ENCODE data around the gene MRPL23. TPM values are rescaled to one million over a fixed set of nuclear protein-coding genes. Genes with fewer than 3 reads are reported as not detected.

The MRPL23 gene
- total RNA-seq, 4 donors from 2014 or later: 36.7 to 196 (median 101) TPM

DNA sequence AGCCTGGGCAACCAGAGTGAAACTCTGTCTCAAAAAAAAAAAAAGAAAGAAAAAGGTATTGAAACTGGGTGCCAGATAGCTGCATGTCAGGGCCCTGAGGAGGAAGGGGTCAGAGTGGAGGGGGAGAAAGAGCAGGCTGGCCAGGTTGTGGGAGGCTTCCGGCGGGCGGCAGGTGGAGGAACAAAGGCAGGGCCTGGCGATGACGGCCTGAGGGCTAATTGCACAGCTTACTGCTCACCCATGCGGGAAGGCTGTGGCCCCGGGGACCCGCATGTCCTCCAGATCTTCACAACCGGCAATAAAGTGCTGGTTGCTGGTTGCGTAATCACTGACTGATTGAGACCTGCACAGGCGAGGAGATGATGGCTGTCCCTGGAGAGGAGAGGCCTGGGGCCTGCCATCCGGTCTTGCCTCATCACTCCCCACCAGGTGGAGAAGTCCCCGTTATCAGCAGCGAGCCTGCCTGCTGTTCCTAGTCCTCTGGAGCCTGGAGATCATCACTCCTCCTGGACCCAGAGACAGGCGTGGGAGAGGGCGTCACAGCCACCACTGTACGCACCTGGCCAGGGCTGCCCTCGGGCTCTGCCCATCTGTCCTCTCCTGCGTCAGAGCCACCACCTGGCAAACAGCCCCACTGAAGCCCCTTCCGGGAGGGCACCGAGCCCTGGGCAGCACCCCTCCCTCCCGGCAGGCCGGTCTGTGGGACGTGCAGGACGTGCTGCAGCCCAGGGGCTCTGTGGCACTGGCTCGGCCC lies 31.8 kb downstream of the MRPL23 start:
- no peak overlapping the region for H3K4me3 ChIP-seq
- TF ChIP-seq, protein P1, sequence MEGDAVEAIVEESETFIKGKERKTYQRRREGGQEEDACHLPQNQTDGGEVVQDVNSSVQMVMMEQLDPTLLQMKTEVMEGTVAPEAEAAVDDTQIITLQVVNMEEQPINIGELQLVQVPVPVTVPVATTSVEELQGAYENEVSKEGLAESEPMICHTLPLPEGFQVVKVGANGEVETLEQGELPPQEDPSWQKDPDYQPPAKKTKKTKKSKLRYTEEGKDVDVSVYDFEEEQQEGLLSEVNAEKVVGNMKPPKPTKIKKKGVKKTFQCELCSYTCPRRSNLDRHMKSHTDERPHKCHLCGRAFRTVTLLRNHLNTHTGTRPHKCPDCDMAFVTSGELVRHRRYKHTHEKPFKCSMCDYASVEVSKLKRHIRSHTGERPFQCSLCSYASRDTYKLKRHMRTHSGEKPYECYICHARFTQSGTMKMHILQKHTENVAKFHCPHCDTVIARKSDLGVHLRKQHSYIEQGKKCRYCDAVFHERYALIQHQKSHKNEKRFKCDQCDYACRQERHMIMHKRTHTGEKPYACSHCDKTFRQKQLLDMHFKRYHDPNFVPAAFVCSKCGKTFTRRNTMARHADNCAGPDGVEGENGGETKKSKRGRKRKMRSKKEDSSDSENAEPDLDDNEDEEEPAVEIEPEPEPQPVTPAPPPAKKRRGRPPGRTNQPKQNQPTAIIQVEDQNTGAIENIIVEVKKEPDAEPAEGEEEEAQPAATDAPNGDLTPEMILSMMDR (IDR thresholded peaks at IDR 0.05): no peak
- TF ChIP-seq POLR2A (IDR thresholded peaks at IDR 0.05): no peak
- no peaks in the 10 kb centered on the region for H3K36me3 ChIP-seq
- no peaks in the 10 kb centered on the region for H3K27me3 ChIP-seq
- no peak for DNase-seq
- no peaks in the 10 kb centered on the region for H3K9me3 ChIP-seq
- no peaks in the 10 kb centered on the region for H3K4me1 ChIP-seq
- no peak overlapping the region for H3K27ac ChIP-seq
- intact Hi-C loops (cut with DNase I; ENCODE audit: low total_unique reads): no loop called here

DNA sequence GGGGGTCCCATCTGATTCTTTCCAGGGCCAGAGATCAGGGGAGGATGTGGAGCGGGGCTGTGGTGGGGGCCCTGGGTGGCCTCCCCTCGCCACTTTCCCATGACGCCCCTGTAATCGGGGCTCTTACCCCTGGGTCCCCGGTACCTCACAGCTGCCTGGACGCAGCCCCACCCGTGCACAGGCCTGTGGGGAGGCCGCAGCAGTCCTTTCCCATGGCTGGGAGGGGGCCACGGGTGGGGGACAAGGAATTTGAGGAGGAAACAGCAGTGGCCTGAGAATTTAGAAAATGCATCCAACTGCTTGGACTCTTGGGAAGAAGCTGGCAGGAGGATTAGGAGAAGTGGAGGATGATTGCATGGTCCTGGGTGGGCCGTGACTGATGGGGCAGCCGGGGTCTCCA lies 32.5 kb downstream of the MRPL23 start:
- no peaks in the 10 kb centered on the region for H3K9me3 ChIP-seq
- no peak overlapping the region for H3K27ac ChIP-seq
- no peaks in the 10 kb centered on the region for H3K4me1 ChIP-seq
- no peak for TF ChIP-seq POLR2A (IDR thresholded peaks at IDR 0.05)
- TF ChIP-seq, protein P1 (IDR thresholded peaks at IDR 0.05): no peak
- H3K4me3 ChIP-seq: no peak overlapping the region
- no peaks in the 10 kb centered on the region for H3K36me3 ChIP-seq
- H3K27me3 ChIP-seq: no peaks in the 10 kb centered on the region
- DNase-seq: no peak
- intact Hi-C loops (cut with DNase I; ENCODE audit: low total_unique reads): no loop called here

DNA sequence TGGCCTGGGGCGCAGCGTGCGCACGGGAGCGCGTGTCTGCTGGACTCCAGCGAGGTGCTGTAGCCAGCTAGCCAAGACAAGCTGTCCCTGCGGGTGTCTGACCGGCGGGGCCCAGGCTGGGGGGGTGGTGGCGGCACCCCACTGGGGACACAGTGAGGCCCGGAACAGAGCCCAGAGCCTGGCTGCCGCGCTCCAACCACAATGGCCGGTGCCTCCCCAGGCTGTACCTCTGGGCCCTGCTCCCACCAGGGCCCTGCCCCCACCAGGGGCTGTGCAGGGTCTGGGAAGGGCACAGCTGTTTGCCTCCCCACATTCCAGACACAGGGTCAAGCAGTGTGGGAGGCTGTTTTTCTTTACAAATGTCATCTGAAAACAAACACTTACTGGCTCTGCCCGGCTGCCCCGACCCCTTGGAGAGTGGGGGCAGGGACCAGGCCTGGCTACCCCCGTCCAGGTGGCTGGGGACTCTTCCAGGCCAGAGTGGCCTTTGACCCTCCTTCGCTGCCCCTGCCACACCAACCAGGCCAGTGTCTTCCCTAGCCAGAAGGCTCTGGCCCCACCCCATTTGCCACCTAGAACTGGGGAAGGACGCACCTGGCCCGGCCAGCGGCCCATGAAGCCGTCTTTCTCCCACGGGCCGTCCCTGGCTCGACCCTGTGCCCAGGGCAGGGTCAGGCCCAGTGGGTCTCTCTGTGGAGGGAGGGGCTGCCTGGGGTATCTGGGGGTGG lies 35.9 kb downstream of the MRPL23 start:
- Histone ChIP-seq H3K27me3 (no peaks in the 10 kb centered on the region), H3K4me3 (no peak overlapping the region), H3K27ac (no peak overlapping the region), H3K9me3 (no peaks in the 10 kb centered on the region), H3K36me3 (no peaks in the 10 kb centered on the region), H3K4me1 (no peaks in the 10 kb centered on the region)
- no peak for TF ChIP-seq POLR2A (IDR thresholded peaks at IDR 0.05)
- TF ChIP-seq, protein P1 (IDR thresholded peaks at IDR 0.05): no peak
- intact Hi-C loops (cut with DNase I; ENCODE audit: low total_unique reads): no loop called here
- DNase-seq: no peak

DNA sequence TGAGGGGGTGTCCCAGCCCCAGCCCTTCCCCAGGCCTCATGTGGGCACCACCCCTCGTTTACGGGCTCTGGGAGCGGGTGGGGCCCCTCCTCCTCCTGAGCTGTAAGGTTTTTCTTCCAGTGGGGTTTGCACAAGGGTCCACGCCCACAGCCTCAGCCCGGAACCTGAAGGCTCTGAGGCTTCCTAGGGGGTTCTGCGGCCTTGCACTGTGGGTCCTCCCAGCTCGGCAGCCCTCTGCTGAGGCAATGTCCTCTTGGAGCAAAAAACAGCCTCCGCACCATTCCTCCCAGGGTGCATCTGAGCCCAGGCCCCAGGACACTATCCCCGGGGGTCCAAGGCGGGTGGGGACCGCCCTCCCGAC lies 36.4 kb downstream of the MRPL23 start:
- no peak overlapping the region for H3K4me3 ChIP-seq
- H3K36me3 ChIP-seq: no peaks in the 10 kb centered on the region
- no peaks in the 10 kb centered on the region for H3K27me3 ChIP-seq
- TF ChIP-seq POLR2A (IDR thresholded peaks at IDR 0.05): no peak
- TF ChIP-seq, protein P1 (IDR thresholded peaks at IDR 0.05): no peak
- intact Hi-C loops (cut with DNase I; ENCODE audit: low total_unique reads): no loop called here
- H3K27ac ChIP-seq: no peak overlapping the region
- no peaks in the 10 kb centered on the region for H3K9me3 ChIP-seq
- no peaks in the 10 kb centered on the region for H3K4me1 ChIP-seq
- peak in 1 of 2 donors; percentile 10 for DNase-seq

DNA sequence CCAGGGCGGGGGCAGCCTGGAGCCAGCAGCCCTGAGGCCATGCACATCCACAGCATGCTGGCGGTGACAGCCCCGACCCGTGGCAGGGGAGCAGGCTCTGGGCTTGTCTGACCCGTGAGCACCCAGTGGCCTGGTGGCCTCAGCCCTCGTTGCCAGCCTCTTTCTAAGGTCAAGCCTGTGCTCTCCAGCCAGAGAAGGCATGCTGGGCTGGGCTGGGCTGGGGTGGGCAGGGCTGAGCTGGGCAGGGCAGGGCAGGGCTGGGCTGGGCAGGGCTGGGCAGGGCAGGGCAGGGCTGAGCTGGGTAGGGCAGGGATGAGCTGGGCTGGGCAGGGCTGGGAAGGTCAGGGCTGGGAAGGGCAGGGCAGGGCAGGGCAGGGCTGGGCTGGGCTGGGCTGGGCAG lies 39.9 kb downstream of the MRPL23 start:
- no peak overlapping the region for H3K4me3 ChIP-seq
- no peak overlapping the region for H3K27ac ChIP-seq
- no peaks in the 10 kb centered on the region for H3K4me1 ChIP-seq
- TF ChIP-seq POLR2A (IDR thresholded peaks at IDR 0.05): no peak
- TF ChIP-seq, protein P1 (IDR thresholded peaks at IDR 0.05): no peak
- H3K36me3 ChIP-seq: no peaks in the 10 kb centered on the region
- no peaks in the 10 kb centered on the region for H3K27me3 ChIP-seq
- DNase-seq: no peak
- no peaks in the 10 kb centered on the region for H3K9me3 ChIP-seq
- intact Hi-C loops (cut with DNase I; ENCODE audit: low total_unique reads): no loop called here

Measured in uterus (tissue), 4 donors.